Body of pancreas (tissue), 4 donors: ENCODE measurements around the gene RANBP1. TPM values are rescaled to one million over a fixed set of nuclear protein-coding genes. Genes with fewer than 3 reads are reported as not detected.

Source experiments
- ATAC-seq: fragments of 150-250 bp; one replicate; pipeline ENCODE4 v1.9.1; 2016
- DNase-seq, 4 donors: peaks; one replicate each; pipeline ENCODE4 v3.0.0-alpha.2; 2019
- H3K27ac ChIP-seq, 4 donors: fragments of 200-600 bp; sonication (generic); 1 replicate in 3 of 4; 2 replicates in 1 of 4; pipeline versions ENCODE4 v1.5.1 to v1.6.1; 2016 to 2019; ENCODE audit warnings: mild to moderate bottlenecking in 1 of 4, mixed read lengths in 1 of 4, moderate library complexity in 1 of 4
- H3K27me3 ChIP-seq, 2 donors: fragments of 200-600 bp; sonication (generic); one replicate each; pipeline ENCODE4 v1.6.0; 2016; ENCODE audit warnings: mild to moderate bottlenecking in 1 of 2
- H3K36me3 ChIP-seq, 2 donors: fragments of 200-600 bp; sonication (generic); replicated peaks in 1 of 2; 2 replicates each; pipeline ENCODE4 v1.5.1; 2016; ENCODE audit warnings: low read depth in 2 of 2; ENCODE audit not compliant: insufficient read depth in 1 of 2
- H3K4me1 ChIP-seq: fragments of 200-600 bp; sonication (generic); one replicate; pipeline ENCODE4 v1.6.0; 2016
- H3K4me3 ChIP-seq, 2 donors: fragments of 200-600 bp; sonication (generic); 1 replicate in 1 of 2; 2 replicates in 1 of 2; pipeline ENCODE4 v1.5.1; 2016 to 2019
- H3K9me3 ChIP-seq, 3 donors: fragments of 200-600 bp; sonication (generic); 1 replicate in 2 of 3; 2 replicates in 1 of 3; pipeline ENCODE4 v1.5.1; 2016
- CTCF ChIP-seq, 7 experiments: fragments of 450-650 bp in 4 of 7; fragments of 200-600 bp in 3 of 7; sonication (generic) in 3 of 7; IDR thresholded peaks; one replicate each; pipeline ENCODE4 v1.5.1; 2016 to 2019; ENCODE audit warnings: antibody characterized with exemption in 7 of 7
- POLR2A ChIP-seq, 3 donors: fragments of 450-650 bp; IDR thresholded peaks; one replicate each; pipeline ENCODE4 v1.6.1; 2016; ENCODE audit warnings: antibody characterized with exemption in 3 of 3, mild to moderate bottlenecking in 2 of 3
- WGBS, 2 donors: methylation state at CpG; one replicate each; pipeline ENCODE4 v1.1.5; 2017; 5-methylcytosine and 5-hydroxymethylcytosine counted together
- intact Hi-C: fragments of 100-400 bp; cut with DNase I; formaldehyde crosslinking; loops from one replicate; pipeline ENCODE4 v1.15.1; 2023
- total RNA-seq, 2 donors: library from RNA; depleted of rRNA; stranded (reverse); fragments of >200 nt; gene quantifications; one replicate each; pipeline ENCODE4 v1.1.0, GENCODE V29; 2016

The RANBP1 gene
- total RNA-seq, 2 donors from 2014 or later, result 69.3 to 134 TPM

GRCh38 chr22:20142711-20143621 lies 27.1 kb downstream of the RANBP1 start:
- peaks cover 5% of the 10 kb centered on the region for H3K4me1 ChIP-seq
- H3K9me3 ChIP-seq, result no peaks in the 10 kb centered on the region
- no peaks in the 10 kb centered on the region for H3K36me3 ChIP-seq
- no peaks in the 10 kb centered on the region for H3K27me3 ChIP-seq
- ATAC-seq (no peak), DNase-seq (no peak)
- no peak for TF ChIP-seq CTCF (IDR thresholded peaks at IDR 0.05)
- TF ChIP-seq POLR2A (IDR thresholded peaks at IDR 0.05), result no peak
- no peak overlapping the region for H3K27ac ChIP-seq
- 93 to 94% methylated on average over 30 to 63 of the region's 65 CpGs for WGBS, 2 donors
- intact Hi-C loops, result no loop called here
- H3K4me3 ChIP-seq, result no peak overlapping the region

DNA sequence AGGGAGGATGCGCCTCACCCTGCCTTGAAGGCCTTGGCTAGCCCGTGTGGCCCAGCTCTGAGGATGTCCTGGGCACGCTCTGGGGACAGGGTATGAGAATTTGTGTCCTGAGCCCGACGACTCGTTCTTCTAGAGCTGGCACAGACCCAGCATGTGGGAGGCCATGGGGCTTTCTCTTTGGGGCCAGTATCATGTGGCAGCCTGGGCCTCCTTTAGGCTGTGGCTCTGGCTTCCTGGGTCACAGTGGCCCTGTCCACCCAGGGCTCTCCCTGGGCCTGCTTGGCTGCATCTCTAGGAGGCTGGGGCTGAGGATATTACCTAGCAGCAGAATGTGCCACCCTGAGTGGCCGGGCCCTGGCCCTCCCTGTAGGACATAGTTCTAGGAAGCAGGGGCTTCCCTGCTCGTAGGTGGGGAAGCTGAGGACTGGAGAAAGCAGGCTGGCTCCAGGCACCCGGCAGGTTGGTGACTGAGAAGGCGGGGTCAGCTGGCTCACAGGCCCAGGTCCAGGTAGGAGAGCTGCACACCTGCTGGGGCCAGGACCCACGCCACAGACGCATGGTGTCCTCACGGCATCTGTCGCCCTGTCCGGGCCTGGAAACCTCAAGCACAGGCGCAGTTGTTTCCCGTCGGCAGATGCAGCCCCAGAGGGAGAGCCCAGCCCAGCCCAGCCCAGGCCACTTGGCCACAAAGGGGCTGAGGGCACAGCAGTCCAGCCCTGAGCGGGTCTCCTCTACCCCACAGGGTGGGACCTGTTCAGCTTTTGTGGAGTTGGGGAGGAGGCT lies 28.2 kb downstream of the RANBP1 start:
- no peaks in the 10 kb centered on the region for H3K4me1 ChIP-seq
- H3K36me3 ChIP-seq, result no peaks in the 10 kb centered on the region
- intact Hi-C loops, result no loop called here
- 89 to 96% methylated on average over 4 to 19 of the region's 19 CpGs for WGBS, 2 donors
- ATAC-seq, result no peak
- DNase-seq, result no peak
- no peaks in the 10 kb centered on the region for H3K9me3 ChIP-seq
- H3K27me3 ChIP-seq, result no peaks in the 10 kb centered on the region
- no peak overlapping the region for H3K27ac ChIP-seq
- H3K4me3 ChIP-seq, result no peak overlapping the region
- TF ChIP-seq POLR2A (IDR thresholded peaks at IDR 0.05) (no peak), CTCF (IDR thresholded peaks at IDR 0.05) (no peak)

DNA sequence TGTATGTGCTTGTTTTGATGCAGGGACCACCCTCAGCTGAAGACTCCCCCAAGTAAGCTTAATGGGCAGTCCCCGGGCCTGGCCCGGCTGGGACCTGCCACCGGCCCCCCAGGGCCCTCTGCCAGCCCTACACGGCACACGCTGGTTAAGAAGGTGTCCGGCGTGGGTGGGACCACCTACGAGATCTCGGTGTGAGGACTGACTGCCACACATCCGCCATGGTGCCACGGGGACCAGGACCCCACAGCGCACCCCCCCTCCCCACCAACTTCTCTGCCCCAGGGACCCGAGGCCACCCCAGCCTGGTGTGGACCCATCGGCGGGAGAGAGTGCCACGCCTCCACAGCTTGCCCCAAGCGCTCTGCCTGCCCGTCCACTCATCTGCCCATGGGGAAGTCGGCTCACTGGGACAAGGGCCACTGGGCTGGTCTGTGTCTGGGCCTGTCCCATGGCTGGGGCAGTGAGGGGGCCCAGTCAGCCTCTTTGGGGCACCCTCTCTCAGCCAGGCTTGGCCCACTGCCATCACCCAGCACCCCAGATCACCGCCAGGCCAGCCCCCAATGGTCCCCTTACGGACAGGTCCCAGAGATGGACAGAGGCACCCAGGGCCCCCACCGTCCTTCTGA lies 29.4 kb downstream of the RANBP1 start:
- intact Hi-C loops, result no loop called here
- TF ChIP-seq CTCF (IDR thresholded peaks at IDR 0.05) (no peak), POLR2A (IDR thresholded peaks at IDR 0.05) (no peak)
- no peaks in the 10 kb centered on the region for H3K27me3 ChIP-seq
- no peaks in the 10 kb centered on the region for H3K4me1 ChIP-seq
- no peak overlapping the region for H3K27ac ChIP-seq
- H3K36me3 ChIP-seq, result no peaks in the 10 kb centered on the region
- ATAC-seq (no peak), DNase-seq (no peak)
- 90 to 94% methylated on average over 10 of the region's 22 CpGs for WGBS, 2 donors
- no peak overlapping the region for H3K4me3 ChIP-seq
- H3K9me3 ChIP-seq, result no peaks in the 10 kb centered on the region

GRCh38 chr22:20145832-20146223 lies 29.9 kb downstream of the RANBP1 start:
- 92 to 93% methylated on average over 3 to 20 of the region's 21 CpGs for WGBS, 2 donors
- no peaks in the 10 kb centered on the region for H3K9me3 ChIP-seq
- no peak for DNase-seq
- no peaks in the 10 kb centered on the region for H3K27me3 ChIP-seq
- intact Hi-C loops, result no loop called here
- H3K36me3 ChIP-seq, result no peaks in the 10 kb centered on the region
- H3K4me3 ChIP-seq, result no peak overlapping the region
- ATAC-seq, result no peak
- H3K4me1 ChIP-seq, result no peaks in the 10 kb centered on the region
- TF ChIP-seq POLR2A (IDR thresholded peaks at IDR 0.05) (no peak), CTCF (IDR thresholded peaks at IDR 0.05) (no peak)
- H3K27ac ChIP-seq, result no peak overlapping the region
